SK-N-SH (cell line): ENCODE measurements around the gene UBE2E1. TPM values are rescaled to one million over a fixed set of nuclear protein-coding genes. Genes with fewer than 3 reads are reported as not detected.

Source experiments
- CTCF ChIA-PET: fragments of 300-600, 350-600 bp; formaldehyde crosslinking; extraction: SDS; loops from one replicate; lab custom pipeline; 2021; lab: Yijun Ruan, JAX
- POLR2A ChIA-PET: fragments of 350-600 bp; sonication (Branson Sonifier 250); formaldehyde crosslinking; extraction: SDS; loops from one replicate; lab custom pipeline; 2020; ENCODE audit warnings: antibody characterized with exemption, inconsistent platforms; lab: Yijun Ruan, JAX
- DNase-seq: peaks from one replicate; pipeline ENCODE4 v3.0.0; 2012
- H2AFZ ChIP-seq: fragments of 200-600 bp; sonication (generic); 2 replicates; pipeline ENCODE4 v1.8.1; 2016; ENCODE audit warnings: antibody characterized with exemption, mild to moderate bottlenecking, low read depth
- H3F3A ChIP-seq: fragments of 200-600 bp; sonication (generic); replicated peaks from 2 replicates; pipeline ENCODE3; 2016; ENCODE audit warnings: antibody characterized with exemption, mild to moderate bottlenecking; ENCODE audit not compliant: insufficient read depth
- H3K27ac ChIP-seq, 2 experiments: fragments of 200-500 bp in 1 of 2; fragments of 200-600 bp in 1 of 2; sonication (Bioruptor generic) in 1 of 2; sonication (generic), shearing (Covaris generic) in 1 of 2; 2 replicates each; pipeline versions ENCODE4 v1.5.1 to v1.6.1; 2014 to 2016; ENCODE audit warnings: low read depth in 2 of 2, inconsistent platforms in 1 of 2, low read length in 1 of 2, mild to moderate bottlenecking in 1 of 2, mixed read lengths in 1 of 2
- H3K27me3 ChIP-seq: fragments of 200-600 bp; sonication (generic), shearing (Covaris generic); 2 replicates; pipeline ENCODE4 v1.6.1; 2016; ENCODE audit warnings: mixed run types; ENCODE audit not compliant: insufficient read depth
- H3K36me3 ChIP-seq, 2 experiments: fragments of 200-500 bp in 1 of 2; fragments of 200-600 bp in 1 of 2; sonication (Bioruptor generic) in 1 of 2; sonication (generic) in 1 of 2; replicated peaks in 1 of 2; 2 replicates each; pipeline versions ENCODE3 to v1.5.1; 2014 to 2016; ENCODE audit warnings: low read length in 1 of 2, mild to moderate bottlenecking in 1 of 2; ENCODE audit not compliant: insufficient read depth in 2 of 2, control insufficient read depth in 1 of 2
- H3K4me1 ChIP-seq, 2 experiments: fragments of 200-500 bp in 1 of 2; fragments of 200-600 bp in 1 of 2; sonication (Bioruptor generic) in 1 of 2; sonication (generic), shearing (Covaris generic) in 1 of 2; 2 replicates each; pipeline versions ENCODE4 v1.5.1 to v1.6.1; 2014 to 2016; ENCODE audit warnings: low read depth in 1 of 2, low read length in 1 of 2, mixed run types in 1 of 2; ENCODE audit not compliant: insufficient read depth in 2 of 2, control insufficient read depth in 1 of 2
- H3K4me2 ChIP-seq: fragments of 200-600 bp; sonication (generic), shearing (Covaris generic); 2 replicates; pipeline ENCODE4 v1.6.1; 2017; ENCODE audit warnings: mixed run types
- H3K4me3 ChIP-seq, 2 experiments: fragments of 200-500 bp in 1 of 2; fragments of 200-600 bp in 1 of 2; sonication (Bioruptor generic) in 1 of 2; sonication (generic), shearing (Covaris generic) in 1 of 2; 2 replicates each; pipeline versions ENCODE4 v1.5.1 to v1.8.1; 2014 to 2016; ENCODE audit warnings: low read depth in 2 of 2, inconsistent platforms in 1 of 2, low read length in 1 of 2, mild to moderate bottlenecking in 1 of 2, mixed read lengths in 1 of 2, moderate library complexity in 1 of 2
- H3K79me2 ChIP-seq: fragments of 200-600 bp; sonication (generic); 2 replicates; pipeline ENCODE4 v1.8.1; 2017; ENCODE audit warnings: mild to moderate bottlenecking; ENCODE audit not compliant: insufficient read depth
- H3K9ac ChIP-seq: fragments of 200-600 bp; sonication (generic); 2 replicates; pipeline ENCODE4 v1.6.1; 2017; ENCODE audit warnings: mixed run types
- H3K9me2 ChIP-seq: fragments of 200-600 bp; sonication (generic); 2 replicates; pipeline ENCODE4 v1.6.1; 2017; ENCODE audit warnings: mixed run types
- H3K9me3 ChIP-seq: fragments of 200-600 bp; sonication (generic); 2 replicates; pipeline ENCODE4 v1.6.1; 2017; ENCODE audit warnings: mixed run types, mild to moderate bottlenecking, moderate library complexity
- H4K20me1 ChIP-seq: fragments of 200-600 bp; sonication (generic); 2 replicates; pipeline ENCODE4 v1.6.1; 2017; ENCODE audit warnings: mild to moderate bottlenecking, mixed run types; ENCODE audit not compliant: insufficient read depth
- CHD2 ChIP-seq: fragments of 150-350 bp; IDR thresholded peaks from 2 replicates; pipeline ENCODE4 v1.6.1; 2018; ENCODE audit warnings: low read length; ENCODE audit not compliant: partially characterized antibody
- CTCF ChIP-seq: fragments of 200-600 bp; sonication (generic); IDR thresholded peaks from 2 replicates; pipeline ENCODE4 v1.6.1; 2017; ENCODE audit warnings: antibody characterized with exemption, mild to moderate bottlenecking, moderate library complexity
- ELF1 ChIP-seq: IDR thresholded peaks from 2 replicates; pipeline ENCODE4 v1.4.0; 2012
- EZH2phosphoT487 ChIP-seq: fragments of 200-600 bp; sonication (generic); IDR thresholded peaks from 2 replicates; pipeline ENCODE4 v1.6.1; 2017; ENCODE audit warnings: low read depth, mixed run types, mild to moderate bottlenecking, antibody characterized with exemption, moderate library complexity, borderline replicate concordance
- GATA2 ChIP-seq: sonication (generic); formaldehyde crosslinking; IDR thresholded peaks from 2 replicates; pipeline ENCODE4 v1.5.0; 2020; ENCODE audit warnings: mild to moderate bottlenecking, missing genetic modification reagents
- MEF2A ChIP-seq: IDR thresholded peaks from 2 replicates; pipeline ENCODE4 v1.4.0; 2012; ENCODE audit warnings: low read depth, borderline replicate concordance
- MXI1 ChIP-seq: IDR thresholded peaks from 2 replicates; pipeline ENCODE4 v1.6.1; 2012; ENCODE audit warnings: mild to moderate bottlenecking, low read depth, low read length, improper control_type of control experiment
- NFIC ChIP-seq: IDR thresholded peaks from 2 replicates; pipeline ENCODE4 v1.4.0; 2012; ENCODE audit warnings: borderline replicate concordance
- NRF1 ChIP-seq: IDR thresholded peaks from 2 replicates; pipeline ENCODE4 v1.6.1; 2012; ENCODE audit warnings: low read depth, mild to moderate bottlenecking, low read length
- PBX3 ChIP-seq: IDR thresholded peaks from 2 replicates; pipeline ENCODE4; 2012
- RAD21 ChIP-seq: IDR thresholded peaks from 2 replicates; pipeline ENCODE4 v1.6.1; 2012; ENCODE audit warnings: mild to moderate bottlenecking, low read length
- RCOR1 ChIP-seq: fragments of 150-350 bp; IDR thresholded peaks from 2 replicates; pipeline ENCODE4 v1.6.1; 2017; ENCODE audit warnings: antibody characterized with exemption, low read length
- REST ChIP-seq: IDR thresholded peaks from 2 replicates; pipeline ENCODE4 v1.6.1; 2012; ENCODE audit warnings: mild to moderate bottlenecking, low read depth, low read length, moderate library complexity
- RXRA ChIP-seq: IDR thresholded peaks from 2 replicates; pipeline ENCODE4 v1.4.0; 2012; ENCODE audit warnings: low read depth, mild to moderate bottlenecking, borderline replicate concordance
- SIN3A ChIP-seq: IDR thresholded peaks from 2 replicates; pipeline ENCODE4 v1.6.1; 2012; ENCODE audit warnings: low read depth, mild to moderate bottlenecking, low read length, moderate library complexity, borderline replicate concordance
- SMC3 ChIP-seq: IDR thresholded peaks from 2 replicates; pipeline ENCODE4 v1.6.1; 2012; ENCODE audit warnings: low read depth, low read length, improper control_type of control experiment
- TCF12 ChIP-seq: IDR thresholded peaks from 2 replicates; pipeline ENCODE4 v1.4.0; 2012
- TEAD4 ChIP-seq: IDR thresholded peaks from 2 replicates; pipeline ENCODE4 v1.4.0; 2012; ENCODE audit warnings: mild to moderate bottlenecking, borderline replicate concordance; ENCODE audit not compliant: insufficient read depth
- WGBS: methylation state at CpG from one replicate; pipeline ENCODE4 v1.1.6; 2017; ENCODE audit warnings: low lambda C conversion rate; 5-methylcytosine and 5-hydroxymethylcytosine counted together
- polyA plus RNA-seq, 3 experiments: library from polyadenylated mRNA; depleted of rRNA; stranded (reverse); fragments of >200 nt; gene quantifications; 2 replicates each; pipeline ENCODE4 v1.2.3, GENCODE V29; 2012
- TF ChIP-seq, protein P1 (sequence below): IDR thresholded peaks from 2 replicates; pipeline ENCODE4 v1.4.0; 2012; ENCODE audit warnings: low read depth, borderline replicate concordance

UBE2E1 gene
- polyA plus RNA-seq, 1 of the 3 experiments (the other 2 are of a cell fraction): 59.9 TPM

- no peak overlapping the region for H3K9ac ChIP-seq
- TF ChIP-seq MEF2A: no peak
- no peak for TF ChIP-seq PBX3
- peak; percentile 73 for TF ChIP-seq RAD21
- TF ChIP-seq, protein P1, sequence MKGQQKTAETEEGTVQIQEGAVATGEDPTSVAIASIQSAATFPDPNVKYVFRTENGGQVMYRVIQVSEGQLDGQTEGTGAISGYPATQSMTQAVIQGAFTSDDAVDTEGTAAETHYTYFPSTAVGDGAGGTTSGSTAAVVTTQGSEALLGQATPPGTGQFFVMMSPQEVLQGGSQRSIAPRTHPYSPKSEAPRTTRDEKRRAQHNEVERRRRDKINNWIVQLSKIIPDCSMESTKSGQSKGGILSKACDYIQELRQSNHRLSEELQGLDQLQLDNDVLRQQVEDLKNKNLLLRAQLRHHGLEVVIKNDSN: no peak
- peak; percentile 44; the same call in 1 of the 2 replicates for TF ChIP-seq SMC3
- no peak for TF ChIP-seq CHD2
- TF ChIP-seq GATA2 (CRISPR knock-in tag): no peak
- no peak for TF ChIP-seq TEAD4
- no peak for TF ChIP-seq TCF12
- TF ChIP-seq RXRA: no peak
- peak; percentile 93 for TF ChIP-seq CTCF
- no peak for TF ChIP-seq EZH2phosphoT487
- H3K27me3 ChIP-seq: no peaks in the 10 kb centered on the region
- no peak overlapping the region for H2AFZ ChIP-seq
- peaks cover 40 to 61% of the 10 kb centered on the region in 2 experiments for H3K36me3 ChIP-seq
- H3K79me2 ChIP-seq: peaks cover 16% of the 10 kb centered on the region; the same call in 1 of the 2 replicates
- no peaks in the 10 kb centered on the region; a peak in 2 of 4 replicates for H3K4me1 ChIP-seq
- ChIA-PET CTCF (interaction anchor here (0.5 to 2.3 kb wide), 35 partner anchors 9 to 795 kb away, joined by 3 to 20 read pairs (median 4); partner anchors contain the start of genes NKIRAS1 and RPL15), POLR2A (interaction anchor here (1.9 kb wide), 1 partner anchor 28 kb away, joined by 10 read pairs; the partner anchor contains the start of genes NKIRAS1 and RPL15)
- peaks cover 3% of the 10 kb centered on the region for H3F3A ChIP-seq
- no peak overlapping the region; a peak in 1 of 4 replicates for H3K27ac ChIP-seq
- no peak overlapping the region for H3K4me2 ChIP-seq
- peaks cover 28% of the 10 kb centered on the region for H4K20me1 ChIP-seq
- no peaks in the 10 kb centered on the region for H3K9me2 ChIP-seq
- no peaks in the 10 kb centered on the region for H3K9me3 ChIP-seq
- no peak for DNase-seq
- H3K4me3 ChIP-seq: no peak overlapping the region; a peak in 1 of 4 replicates
- WGBS: 51% methylated on average over 3 of the region's 3 CpGs
Observed at GRCh38 chr3:23888617-23889228, 83.0 kb downstream of the UBE2E1 start.

DNA sequence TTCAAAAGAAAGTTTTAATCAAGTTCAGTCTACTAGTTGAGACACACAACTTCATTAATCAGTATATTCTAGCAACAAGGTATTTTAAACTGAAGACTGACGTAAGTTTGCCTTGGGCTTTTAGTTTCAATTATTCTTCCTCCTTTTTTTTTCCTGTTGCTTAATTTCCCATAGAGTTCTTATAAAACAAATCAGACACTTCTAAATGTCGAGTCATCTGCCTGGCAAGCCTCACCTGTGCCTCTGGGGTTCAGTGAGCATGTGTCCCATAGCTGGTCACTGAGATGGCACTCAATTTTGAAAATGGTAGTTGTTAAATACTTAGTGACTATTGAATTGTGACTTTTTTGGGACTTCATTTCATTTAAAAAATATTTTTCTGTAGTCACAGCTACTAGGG is 83.6 kb downstream of the UBE2E1 start:
- no peaks in the 10 kb centered on the region; a peak in 2 of 4 replicates for H3K4me1 ChIP-seq
- no peaks in the 10 kb centered on the region for H3K9me2 ChIP-seq
- peaks cover 27% of the 10 kb centered on the region for H4K20me1 ChIP-seq
- H3K9me3 ChIP-seq: no peaks in the 10 kb centered on the region
- H3K79me2 ChIP-seq: peaks cover 16% of the 10 kb centered on the region; the same call in 1 of the 2 replicates
- H3K27me3 ChIP-seq: no peaks in the 10 kb centered on the region
- POLR2A ChIA-PET: interaction anchor here (1.9 to 2.7 kb wide), 2 partner anchors 27 to 28 kb away, joined by 8 to 10 read pairs; partner anchors contain the start of genes NKIRAS1 and RPL15
- 97% methylated on average over 2 of the region's 2 CpGs for WGBS
- peaks cover 3% of the 10 kb centered on the region for H3F3A ChIP-seq
- H3K27ac ChIP-seq: no peak overlapping the region
- no peak for DNase-seq
- no peak overlapping the region for H2AFZ ChIP-seq
- H3K9ac ChIP-seq: no peak overlapping the region
- peaks cover 40 to 61% of the 10 kb centered on the region in 2 experiments for H3K36me3 ChIP-seq
- no peak overlapping the region for H3K4me3 ChIP-seq
- CTCF ChIA-PET: interaction anchor here (1.0 to 2.3 kb wide), 13 partner anchors 8 to 343 kb away, joined by 3 to 20 read pairs (median 5); no protein-coding TSS in a partner anchor
- no peak overlapping the region for H3K4me2 ChIP-seq
- no peak for TF ChIP-seq MXI1
- TF ChIP-seq REST: no peak
- TF ChIP-seq RCOR1: no peak
- TF ChIP-seq SIN3A: no peak
- no peak for TF ChIP-seq NFIC
- no peak for TF ChIP-seq EZH2phosphoT487
- no peak for TF ChIP-seq NRF1
- no peak for TF ChIP-seq SMC3
- TF ChIP-seq ELF1: no peak
